HUES64 (cell line): ENCODE data around the gene TSPAN14.

Experiments used
- H3K27ac ChIP-seq: 2 replicates; pipeline ENCODE4 v1.7.0; 2013; ENCODE audit warnings: low read depth, low read length, inconsistent platforms
- H3K27me3 ChIP-seq: 2 replicates; pipeline ENCODE4 v1.6.1; 2013; ENCODE audit warnings: mild to moderate bottlenecking, low read length; ENCODE audit not compliant: insufficient read depth
- H3K36me3 ChIP-seq: 2 replicates; pipeline ENCODE4 v1.6.1; 2013; ENCODE audit warnings: mild to moderate bottlenecking, low read length; ENCODE audit not compliant: insufficient read depth
- H3K4me1 ChIP-seq: 2 replicates; pipeline ENCODE4 v1.6.1; 2013; ENCODE audit warnings: mild to moderate bottlenecking, low read length, moderate library complexity; ENCODE audit not compliant: insufficient read depth
- H3K4me3 ChIP-seq: 2 replicates; pipeline ENCODE4 v1.5.1; 2013; ENCODE audit warnings: mild to moderate bottlenecking, low read length, moderate library complexity
- H3K9ac ChIP-seq: 2 replicates; pipeline ENCODE4 v1.6.1; 2013; ENCODE audit warnings: mild to moderate bottlenecking, low read depth, low read length
- H3K9me3 ChIP-seq: 2 replicates; pipeline ENCODE4 v1.6.1; 2013; ENCODE audit warnings: low read depth, low read length; ENCODE audit not compliant: insufficient read depth
- WGBS: fragments of 150-250, 120-280 bp; methylation state at CpG from one replicate; pipeline ENCODE4 v1.1.7; 2013; ENCODE audit warnings: missing lambda C conversion rate; 5-methylcytosine and 5-hydroxymethylcytosine counted together

TSPAN14 gene

GRCh38 chr10:80448209-80448942 lies 5.7 kb upstream of the TSPAN14 start:
- H3K36me3 ChIP-seq = no peaks in the 10 kb centered on the region
- 99% methylated on average over 4 of the region's 4 CpGs for WGBS
- H3K9ac ChIP-seq = no peak overlapping the region
- no peak overlapping the region for H3K27ac ChIP-seq
- H3K4me3 ChIP-seq = no peak overlapping the region
- H3K4me1 ChIP-seq = no peaks in the 10 kb centered on the region
- no peaks in the 10 kb centered on the region for H3K9me3 ChIP-seq
- no peaks in the 10 kb centered on the region; the same call in 1 of the 2 replicates for H3K27me3 ChIP-seq

GRCh38 chr10:80449520-80449919 lies 4.6 kb upstream of the TSPAN14 start:
- H3K4me3 ChIP-seq = no peak overlapping the region
- H3K27ac ChIP-seq = no peak overlapping the region
- no peaks in the 10 kb centered on the region for H3K36me3 ChIP-seq
- no peaks in the 10 kb centered on the region for H3K4me1 ChIP-seq
- no peak overlapping the region for H3K9ac ChIP-seq
- H3K9me3 ChIP-seq = no peaks in the 10 kb centered on the region
- no peaks in the 10 kb centered on the region; the same call in none of the 2 replicates for H3K27me3 ChIP-seq
- 94% methylated on average over 2 of the region's 2 CpGs for WGBS

DNA sequence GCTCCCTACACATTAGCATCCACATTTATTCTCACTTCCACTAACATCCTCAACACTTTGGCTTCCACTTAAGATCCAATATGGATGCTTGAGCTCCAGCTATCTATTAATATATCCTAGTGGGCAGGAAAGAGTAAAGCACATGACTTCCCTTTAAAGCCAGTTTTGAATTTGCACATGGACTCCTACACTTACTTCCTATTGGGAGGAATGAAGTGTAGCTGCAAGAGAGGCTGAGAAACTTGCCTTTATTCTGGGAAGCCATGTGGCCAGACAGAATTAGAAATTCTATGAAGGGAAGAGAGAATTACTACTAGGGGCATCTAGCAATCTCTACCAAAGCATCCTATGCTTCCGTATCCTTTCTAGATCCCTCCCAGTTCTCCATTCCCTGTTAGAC lies 3.0 kb upstream of the TSPAN14 start:
- Histone ChIP-seq H3K9me3 (no peaks in the 10 kb centered on the region), H3K4me3 (no peak overlapping the region), H3K9ac (no peak overlapping the region), H3K36me3 (no peaks in the 10 kb centered on the region), H3K27ac (no peak overlapping the region), H3K4me1 (peaks cover 8% of the 10 kb centered on the region; the same call in 1 of the 2 replicates), H3K27me3 (peaks cover 9% of the 10 kb centered on the region)
- 100% methylated on average over 1 of the region's 1 CpG for WGBS

DNA sequence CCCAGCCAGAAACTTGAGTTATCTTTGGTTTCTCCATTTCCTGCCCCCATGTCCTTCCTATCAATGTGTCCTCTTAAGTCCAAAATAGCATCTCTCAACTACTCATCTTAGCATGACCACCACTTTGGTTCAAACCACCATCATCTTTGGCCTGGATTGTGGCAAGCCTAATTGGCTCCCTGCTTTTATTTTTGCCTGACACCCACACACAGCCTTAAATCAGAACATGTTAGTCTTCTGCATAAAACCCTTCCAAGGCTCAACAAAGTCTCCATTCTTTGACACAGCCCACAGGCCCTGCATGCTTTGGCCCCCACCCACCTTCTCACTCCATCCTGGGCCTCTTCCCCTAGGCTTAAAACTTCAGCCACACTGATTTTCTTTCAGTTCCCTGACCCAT lies 2.0 kb upstream of the TSPAN14 start:
- peaks cover 10% of the 10 kb centered on the region for H3K27me3 ChIP-seq
- H3K4me3 ChIP-seq = no peak overlapping the region
- H3K9ac ChIP-seq = no peak overlapping the region
- no peaks in the 10 kb centered on the region for H3K9me3 ChIP-seq
- H3K36me3 ChIP-seq = no peaks in the 10 kb centered on the region
- no peak overlapping the region for H3K27ac ChIP-seq
- H3K4me1 ChIP-seq = peaks cover 8% of the 10 kb centered on the region; the same call in 1 of the 2 replicates

GRCh38 chr10:80452640-80453039 lies 1.5 kb upstream of the TSPAN14 start:
- 90% methylated on average over 4 of the region's 4 CpGs for WGBS
- Histone ChIP-seq H3K9me3 (no peaks in the 10 kb centered on the region), H3K4me1 (peaks cover 8% of the 10 kb centered on the region; the same call in 1 of the 2 replicates), H3K4me3 (no peak overlapping the region), H3K9ac (no peak overlapping the region), H3K27me3 (peaks cover 10% of the 10 kb centered on the region), H3K27ac (no peak overlapping the region), H3K36me3 (no peaks in the 10 kb centered on the region)

GRCh38 chr10:80453056-80453841 lies 861 bp upstream of the TSPAN14 start:
- no peaks in the 10 kb centered on the region for H3K9me3 ChIP-seq
- H3K36me3 ChIP-seq = no peaks in the 10 kb centered on the region
- WGBS = 28% methylated on average over 23 of the region's 23 CpGs
- H3K9ac ChIP-seq = peak overlapping the region; percentile 75
- H3K27ac ChIP-seq = peak overlapping the region; percentile 25; the same call in 1 of the 2 replicates
- peaks cover 10% of the 10 kb centered on the region for H3K27me3 ChIP-seq
- peaks cover 8% of the 10 kb centered on the region for H3K4me1 ChIP-seq
- peak overlapping the region; percentile 62 for H3K4me3 ChIP-seq

GRCh38 chr10:80454513-80455460 lies 677 bp downstream of the TSPAN14 start:
- H3K9me3 ChIP-seq = no peaks in the 10 kb centered on the region
- no peaks in the 10 kb centered on the region for H3K36me3 ChIP-seq
- 1% methylated on average over 81 of the region's 81 CpGs for WGBS
- peaks cover 24% of the 10 kb centered on the region for H3K4me1 ChIP-seq
- peaks cover 10% of the 10 kb centered on the region for H3K27me3 ChIP-seq
- peak overlapping the region; percentile 88 for H3K4me3 ChIP-seq
- peak overlapping the region; percentile 91 for H3K9ac ChIP-seq
- peak overlapping the region; percentile 89 for H3K27ac ChIP-seq

DNA sequence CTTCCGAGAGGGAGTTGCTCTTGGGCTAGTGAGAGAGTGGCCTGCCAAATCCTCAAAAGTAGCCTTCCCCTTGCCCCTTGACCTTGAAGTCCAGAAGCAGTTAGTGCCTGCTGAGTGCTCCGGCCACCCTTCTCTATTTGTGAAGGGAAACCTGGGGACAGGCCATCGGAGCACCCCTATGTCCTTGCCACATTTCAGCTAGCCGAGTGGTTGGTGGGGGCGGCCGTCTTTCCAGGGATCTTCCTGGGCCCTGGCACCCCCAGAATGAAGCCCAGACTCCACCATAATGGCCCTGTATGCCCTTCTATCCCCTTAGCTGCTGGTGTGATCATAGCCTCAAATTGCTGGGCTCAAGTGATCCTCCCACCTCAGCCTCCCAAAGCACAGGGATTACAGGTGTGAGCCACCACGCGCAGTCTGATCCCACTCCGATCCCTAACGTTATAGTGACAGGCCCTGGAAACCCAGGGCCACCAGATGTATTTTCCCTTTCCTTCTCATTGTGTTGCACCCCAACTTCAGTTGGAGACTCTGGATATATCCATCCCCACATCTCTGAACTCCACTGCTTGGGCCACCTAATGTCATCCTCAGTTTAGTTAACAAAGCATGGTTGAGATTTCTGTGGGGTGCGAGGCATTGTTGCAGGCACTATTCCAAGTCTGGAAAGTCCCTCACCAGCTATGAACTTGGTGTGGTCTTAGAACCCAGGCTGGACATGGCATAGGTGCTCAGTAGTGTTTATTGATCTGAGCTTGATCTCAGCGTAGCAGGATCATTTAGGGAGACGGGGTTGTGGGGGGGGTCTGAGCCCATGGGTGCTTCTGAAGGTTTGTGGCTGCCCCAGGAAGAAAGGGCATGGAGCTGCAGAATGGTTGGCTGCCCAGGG lies 1.6 kb downstream of the TSPAN14 start:
- H3K4me1 ChIP-seq = peaks cover 32% of the 10 kb centered on the region
- 76% methylated on average over 13 of the region's 13 CpGs for WGBS

DNA sequence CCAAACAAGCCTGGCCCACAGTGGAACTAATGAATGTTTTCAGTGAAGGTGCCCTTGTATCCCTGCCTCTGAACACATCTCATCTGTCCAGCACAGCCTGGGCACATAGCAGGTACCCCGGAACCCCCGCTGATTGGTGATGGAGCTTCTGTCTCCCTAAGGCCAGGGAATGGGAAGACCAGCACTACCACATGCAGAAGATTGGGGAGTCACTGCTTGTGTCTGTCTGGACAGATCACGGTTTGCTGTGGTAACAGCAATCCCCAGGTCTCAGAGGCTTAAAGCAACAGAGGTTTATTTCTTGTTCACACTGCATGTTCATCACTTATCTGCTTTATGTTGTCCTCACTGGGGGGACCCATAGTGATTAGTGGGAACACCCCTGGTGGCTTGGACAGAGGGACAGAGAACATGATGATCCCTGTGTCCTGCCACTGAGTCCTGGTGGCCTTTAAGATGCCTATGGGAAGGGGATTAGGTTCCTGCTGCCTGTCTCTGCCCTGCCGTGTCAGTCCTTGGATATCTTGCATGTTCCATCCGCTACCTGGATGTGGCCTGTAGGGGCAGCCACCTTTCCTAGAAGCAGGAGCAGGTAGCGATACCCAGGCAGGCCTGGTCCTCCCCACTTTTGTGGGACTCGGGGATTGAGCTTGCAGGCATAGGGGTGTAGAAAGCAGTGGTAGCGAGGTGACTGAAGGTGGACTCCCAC lies 3.6 kb downstream of the TSPAN14 start:
- H3K9ac ChIP-seq = no peak overlapping the region
- no peaks in the 10 kb centered on the region for H3K36me3 ChIP-seq
- no peak overlapping the region for H3K4me3 ChIP-seq
- H3K9me3 ChIP-seq = no peaks in the 10 kb centered on the region
- no peak overlapping the region for H3K27ac ChIP-seq
- H3K27me3 ChIP-seq = peaks cover 10% of the 10 kb centered on the region
- H3K4me1 ChIP-seq = peaks cover 46% of the 10 kb centered on the region
- 86% methylated on average over 8 of the region's 8 CpGs for WGBS

More for the DNA sequence above, 1.6 kb downstream of the TSPAN14 start:
- Histone ChIP-seq H3K9me3 (no peaks in the 10 kb centered on the region), H3K27me3 (peaks cover 10% of the 10 kb centered on the region), H3K36me3 (no peaks in the 10 kb centered on the region), H3K4me3 (peak overlapping the region; percentile 88), H3K27ac (no peak overlapping the region), H3K9ac (peak overlapping the region; percentile 91; the same call in 1 of the 2 replicates)

GRCh38 chr10:80458263-80458625 lies 4.1 kb downstream of the TSPAN14 start:
- Histone ChIP-seq H3K9ac (no peak overlapping the region), H3K9me3 (no peaks in the 10 kb centered on the region), H3K4me1 (peaks cover 52% of the 10 kb centered on the region), H3K27ac (no peak overlapping the region), H3K4me3 (no peak overlapping the region), H3K27me3 (peaks cover 10% of the 10 kb centered on the region), H3K36me3 (no peaks in the 10 kb centered on the region)
- WGBS = 90% methylated on average over 4 of the region's 4 CpGs
